ENCODE measurements around the gene MRPL50.
"Not testable (repeated sequence)": the region's sequence is repeated elsewhere in the genome, so short reads cannot be mapped to it uniquely, and the experiment has no call there.

Gene MRPL50

GRCh38 chr9:101419863-101420262 lies 21.4 kb upstream of the MRPL50 start:
- no peak for DNase-seq
- in situ Hi-C loops (cut with MboI; ENCODE audit: low pct_unique_long_range_greater_than_20kb, low sequenced_read_pairs), result no loop called here

GRCh38 chr9:101418518-101419430 lies 20.4 kb upstream of the MRPL50 start:
- no peak for DNase-seq
- in situ Hi-C loops (cut with MboI; ENCODE audit: low pct_unique_long_range_greater_than_20kb, low sequenced_read_pairs), result no loop called here

- in situ Hi-C loops (cut with MboI; ENCODE audit: low pct_unique_long_range_greater_than_20kb, low sequenced_read_pairs), result no loop called here
- DNase-seq, result no peak
Observed at GRCh38 chr9:101417977-101418376, 19.6 kb upstream of the MRPL50 start.

GRCh38 chr9:101417389-101417788 lies 19.0 kb upstream of the MRPL50 start:
- DNase-seq, result no peak
- in situ Hi-C loops (cut with MboI; ENCODE audit: low pct_unique_long_range_greater_than_20kb, low sequenced_read_pairs), result no loop called here

- in situ Hi-C loops (cut with MboI; ENCODE audit: low pct_unique_long_range_greater_than_20kb, low sequenced_read_pairs), result no loop called here
- DNase-seq, result no peak
Observed at GRCh38 chr9:101415578-101415977, 17.2 kb upstream of the MRPL50 start.

GRCh38 chr9:101414839-101415238 lies 16.4 kb upstream of the MRPL50 start:
- in situ Hi-C loops (cut with MboI; ENCODE audit: low pct_unique_long_range_greater_than_20kb, low sequenced_read_pairs), result no loop called here
- DNase-seq, result no peak

GRCh38 chr9:101409079-101409477 lies 10.7 kb upstream of the MRPL50 start:
- DNase-seq, result no peak
- in situ Hi-C loops (cut with MboI; ENCODE audit: low pct_unique_long_range_greater_than_20kb, low sequenced_read_pairs), result no loop called here

- in situ Hi-C loops (cut with MboI; ENCODE audit: low pct_unique_long_range_greater_than_20kb, low sequenced_read_pairs), result no loop called here
- peak; percentile 15 for DNase-seq
Observed at GRCh38 chr9:101408374-101409078, 10.1 kb upstream of the MRPL50 start.

- DNase-seq, result peak; percentile 55
- in situ Hi-C loops (cut with MboI; ENCODE audit: low pct_unique_long_range_greater_than_20kb, low sequenced_read_pairs), result no loop called here
Observed at GRCh38 chr9:101403516-101404285, 5.3 kb upstream of the MRPL50 start.

GRCh38 chr9:101400120-101400519 lies 1.7 kb upstream of the MRPL50 start:
- in situ Hi-C loops (cut with MboI; ENCODE audit: low pct_unique_long_range_greater_than_20kb, low sequenced_read_pairs), result no loop called here
- DNase-seq, result peak; percentile 65

- peak; percentile 36 for DNase-seq
- in situ Hi-C loops (cut with MboI; ENCODE audit: low pct_unique_long_range_greater_than_20kb, low sequenced_read_pairs), result no loop called here
Observed at GRCh38 chr9:101399643-101399970, 1.2 kb upstream of the MRPL50 start.

- DNase-seq, result no peak
- in situ Hi-C loops (cut with MboI; ENCODE audit: low pct_unique_long_range_greater_than_20kb, low sequenced_read_pairs), result no loop called here
Observed at GRCh38 chr9:101398930-101399642, 668 bp upstream of the MRPL50 start.

GRCh38 chr9:101397746-101398067 lies 711 bp downstream of the MRPL50 start:
- in situ Hi-C loops (cut with MboI; ENCODE audit: low pct_unique_long_range_greater_than_20kb, low sequenced_read_pairs), result no loop called here
- DNase-seq, result no peak

- no peak for DNase-seq
- in situ Hi-C loops (cut with MboI; ENCODE audit: low pct_unique_long_range_greater_than_20kb, low sequenced_read_pairs), result no loop called here
Observed at GRCh38 chr9:101394687-101395086, 3.7 kb downstream of the MRPL50 start.

- no peak for DNase-seq
- in situ Hi-C loops (cut with MboI; ENCODE audit: low pct_unique_long_range_greater_than_20kb, low sequenced_read_pairs), result no loop called here
Observed at GRCh38 chr9:101393135-101393534, 5.3 kb downstream of the MRPL50 start.

GRCh38 chr9:101388507-101388993 lies 9.9 kb downstream of the MRPL50 start:
- in situ Hi-C loops (cut with MboI; ENCODE audit: low pct_unique_long_range_greater_than_20kb, low sequenced_read_pairs), result no loop called here
- DNase-seq, result no peak

- in situ Hi-C loops (cut with MboI; ENCODE audit: low pct_unique_long_range_greater_than_20kb, low sequenced_read_pairs), result no loop called here
- DNase-seq, result peak; percentile 40
Observed at GRCh38 chr9:101387871-101388506, 10.4 kb downstream of the MRPL50 start.

GRCh38 chr9:101384873-101385536 lies 13.4 kb downstream of the MRPL50 start, which contains the start of gene BAAT:
Gene BAAT (minus strand): TSS chr9:101385006. CDS start chr9:101371404, 13,602 bp downstream.
- not testable (repeated sequence) for DNase-seq

More at GRCh38 chr9:101384873-101385536, 13.4 kb downstream of the MRPL50 start, which contains the start of gene BAAT:
- in situ Hi-C loops (cut with MboI; ENCODE audit: low pct_unique_long_range_greater_than_20kb, low sequenced_read_pairs), result not testable (repeated sequence)

All from KBM-7 (cell line).